ENCODE measurements around the gene OLFM2.

DNA sequence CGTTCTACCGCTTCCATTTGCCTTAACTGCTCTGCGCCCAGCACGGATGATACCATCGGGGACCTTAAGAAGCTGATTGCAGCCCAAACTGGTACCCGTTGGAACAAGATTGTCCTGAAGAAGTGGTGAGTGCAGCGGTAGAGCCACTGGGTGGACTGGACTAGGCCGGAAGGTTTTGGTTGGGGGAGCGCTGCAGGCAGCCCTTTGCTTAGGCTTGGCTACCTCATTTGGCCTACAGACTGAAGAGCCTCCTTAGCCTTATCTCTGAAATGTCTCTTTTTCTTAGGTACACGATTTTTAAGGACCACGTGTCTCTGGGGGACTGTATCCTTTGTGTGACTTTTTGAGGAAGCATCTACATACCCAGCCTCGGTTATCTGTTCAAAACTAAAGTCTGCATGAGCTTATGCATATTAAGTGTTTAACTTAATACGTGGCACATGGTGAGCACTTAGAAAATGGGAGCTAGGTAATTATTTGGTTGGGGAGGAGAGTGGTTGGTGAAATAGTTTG lies 107.7 kb downstream of the OLFM2 start:
- TF ChIP-seq, protein P1, sequence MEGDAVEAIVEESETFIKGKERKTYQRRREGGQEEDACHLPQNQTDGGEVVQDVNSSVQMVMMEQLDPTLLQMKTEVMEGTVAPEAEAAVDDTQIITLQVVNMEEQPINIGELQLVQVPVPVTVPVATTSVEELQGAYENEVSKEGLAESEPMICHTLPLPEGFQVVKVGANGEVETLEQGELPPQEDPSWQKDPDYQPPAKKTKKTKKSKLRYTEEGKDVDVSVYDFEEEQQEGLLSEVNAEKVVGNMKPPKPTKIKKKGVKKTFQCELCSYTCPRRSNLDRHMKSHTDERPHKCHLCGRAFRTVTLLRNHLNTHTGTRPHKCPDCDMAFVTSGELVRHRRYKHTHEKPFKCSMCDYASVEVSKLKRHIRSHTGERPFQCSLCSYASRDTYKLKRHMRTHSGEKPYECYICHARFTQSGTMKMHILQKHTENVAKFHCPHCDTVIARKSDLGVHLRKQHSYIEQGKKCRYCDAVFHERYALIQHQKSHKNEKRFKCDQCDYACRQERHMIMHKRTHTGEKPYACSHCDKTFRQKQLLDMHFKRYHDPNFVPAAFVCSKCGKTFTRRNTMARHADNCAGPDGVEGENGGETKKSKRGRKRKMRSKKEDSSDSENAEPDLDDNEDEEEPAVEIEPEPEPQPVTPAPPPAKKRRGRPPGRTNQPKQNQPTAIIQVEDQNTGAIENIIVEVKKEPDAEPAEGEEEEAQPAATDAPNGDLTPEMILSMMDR (IDR thresholded peaks at IDR 0.05; ENCODE audit: low read depth, low read length, missing input control), result no peak
- TF ChIP-seq RAD21 (IDR thresholded peaks at IDR 0.05), result no peak
- TF ChIP-seq SP1 (IDR thresholded peaks at IDR 0.05), result no peak
- TF ChIP-seq HNF4G (IDR thresholded peaks at IDR 0.05), result no peak
- TF ChIP-seq, protein P2, sequence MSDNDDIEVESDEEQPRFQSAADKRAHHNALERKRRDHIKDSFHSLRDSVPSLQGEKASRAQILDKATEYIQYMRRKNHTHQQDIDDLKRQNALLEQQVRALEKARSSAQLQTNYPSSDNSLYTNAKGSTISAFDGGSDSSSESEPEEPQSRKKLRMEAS (IDR thresholded peaks at IDR 0.05), result no peak
- no peak for TF ChIP-seq HNF4A (conservative IDR thresholded peaks at IDR 0.05)
- TF ChIP-seq TAF1 (conservative IDR thresholded peaks at IDR 0.05), result no peak
- TF ChIP-seq, protein P3, sequence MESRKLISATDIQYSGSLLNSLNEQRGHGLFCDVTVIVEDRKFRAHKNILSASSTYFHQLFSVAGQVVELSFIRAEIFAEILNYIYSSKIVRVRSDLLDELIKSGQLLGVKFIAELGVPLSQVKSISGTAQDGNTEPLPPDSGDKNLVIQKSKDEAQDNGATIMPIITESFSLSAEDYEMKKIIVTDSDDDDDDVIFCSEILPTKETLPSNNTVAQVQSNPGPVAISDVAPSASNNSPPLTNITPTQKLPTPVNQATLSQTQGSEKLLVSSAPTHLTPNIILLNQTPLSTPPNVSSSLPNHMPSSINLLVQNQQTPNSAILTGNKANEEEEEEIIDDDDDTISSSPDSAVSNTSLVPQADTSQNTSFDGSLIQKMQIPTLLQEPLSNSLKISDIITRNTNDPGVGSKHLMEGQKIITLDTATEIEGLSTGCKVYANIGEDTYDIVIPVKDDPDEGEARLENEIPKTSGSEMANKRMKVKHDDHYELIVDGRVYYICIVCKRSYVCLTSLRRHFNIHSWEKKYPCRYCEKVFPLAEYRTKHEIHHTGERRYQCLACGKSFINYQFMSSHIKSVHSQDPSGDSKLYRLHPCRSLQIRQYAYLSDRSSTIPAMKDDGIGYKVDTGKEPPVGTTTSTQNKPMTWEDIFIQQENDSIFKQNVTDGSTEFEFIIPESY (IDR thresholded peaks at IDR 0.05), result no peak
- TF ChIP-seq, protein P4, sequence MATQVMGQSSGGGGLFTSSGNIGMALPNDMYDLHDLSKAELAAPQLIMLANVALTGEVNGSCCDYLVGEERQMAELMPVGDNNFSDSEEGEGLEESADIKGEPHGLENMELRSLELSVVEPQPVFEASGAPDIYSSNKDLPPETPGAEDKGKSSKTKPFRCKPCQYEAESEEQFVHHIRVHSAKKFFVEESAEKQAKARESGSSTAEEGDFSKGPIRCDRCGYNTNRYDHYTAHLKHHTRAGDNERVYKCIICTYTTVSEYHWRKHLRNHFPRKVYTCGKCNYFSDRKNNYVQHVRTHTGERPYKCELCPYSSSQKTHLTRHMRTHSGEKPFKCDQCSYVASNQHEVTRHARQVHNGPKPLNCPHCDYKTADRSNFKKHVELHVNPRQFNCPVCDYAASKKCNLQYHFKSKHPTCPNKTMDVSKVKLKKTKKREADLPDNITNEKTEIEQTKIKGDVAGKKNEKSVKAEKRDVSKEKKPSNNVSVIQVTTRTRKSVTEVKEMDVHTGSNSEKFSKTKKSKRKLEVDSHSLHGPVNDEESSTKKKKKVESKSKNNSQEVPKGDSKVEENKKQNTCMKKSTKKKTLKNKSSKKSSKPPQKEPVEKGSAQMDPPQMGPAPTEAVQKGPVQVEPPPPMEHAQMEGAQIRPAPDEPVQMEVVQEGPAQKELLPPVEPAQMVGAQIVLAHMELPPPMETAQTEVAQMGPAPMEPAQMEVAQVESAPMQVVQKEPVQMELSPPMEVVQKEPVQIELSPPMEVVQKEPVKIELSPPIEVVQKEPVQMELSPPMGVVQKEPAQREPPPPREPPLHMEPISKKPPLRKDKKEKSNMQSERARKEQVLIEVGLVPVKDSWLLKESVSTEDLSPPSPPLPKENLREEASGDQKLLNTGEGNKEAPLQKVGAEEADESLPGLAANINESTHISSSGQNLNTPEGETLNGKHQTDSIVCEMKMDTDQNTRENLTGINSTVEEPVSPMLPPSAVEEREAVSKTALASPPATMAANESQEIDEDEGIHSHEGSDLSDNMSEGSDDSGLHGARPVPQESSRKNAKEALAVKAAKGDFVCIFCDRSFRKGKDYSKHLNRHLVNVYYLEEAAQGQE (IDR thresholded peaks at IDR 0.05), result no peak
- TF ChIP-seq RXRA (IDR thresholded peaks at IDR 0.05), result no peak
- TF ChIP-seq JUND (IDR thresholded peaks at IDR 0.05), result no peak
